T-cell (primary cell): Measurements from ENCODE around the gene SLCO2A1. TPM values are rescaled to one million over a fixed set of nuclear protein-coding genes. Genes with fewer than 3 reads are reported as not detected.

Source experiments
- ATAC-seq, 4 experiments: fragments of 200-7000 bp in 3 of 4; fragments of 150-1000 bp in 1 of 4; cut with Tn5 transposase; replicated peaks in 1 of 4; 1 replicate in 3 of 4; 2 replicates in 1 of 4; pipeline ENCODE4 v1.10.0; 2021; ENCODE audit warnings: moderate library complexity in 3 of 4, mild to moderate bottlenecking in 2 of 4, moderate number of reproducible peaks in 1 of 4
- CTCF ChIA-PET, 2 donors: fragments of 300-600 bp; sonication (Branson Sonifier 250); formaldehyde crosslinking; loops; one replicate each; lab custom pipeline; 2022; ENCODE audit warnings: antibody characterized with exemption in 2 of 2; lab: Charles Lee
- POLR2A ChIA-PET, 2 donors: fragments of 300-600 bp; sonication (Branson Sonifier 250); formaldehyde crosslinking; loops; one replicate each; lab custom pipeline; 2022; ENCODE audit warnings: antibody characterized with exemption in 2 of 2; lab: Charles Lee
- DNase-seq, 35 experiments: peaks; one replicate each; pipeline versions ENCODE4 v3.0.0 to v3.0.0-alpha.2; 2013 to 2023
- H3K27ac ChIP-seq: one replicate; pipeline ENCODE4 v1.5.1; 2013; ENCODE audit warnings: low read length
- H3K27me3 ChIP-seq, 2 experiments: replicated peaks in 1 of 2; 1 replicate in 1 of 2; 2 replicates in 1 of 2; pipeline versions ENCODE4 v1.6.1 to v1.7.0; 2013; ENCODE audit warnings: low read length in 1 of 2, mixed read lengths in 1 of 2; ENCODE audit not compliant: control insufficient read depth in 2 of 2, insufficient read depth in 2 of 2; ENCODE audit errors: extremely low read depth in 1 of 2
- H3K36me3 ChIP-seq, 2 donors: 1 replicate in 1 of 2; 2 replicates in 1 of 2; pipeline versions ENCODE4 v1.6.1 to v1.7.0; 2013; ENCODE audit warnings: low read length in 1 of 2; ENCODE audit not compliant: control insufficient read depth in 2 of 2, insufficient read depth in 1 of 2; ENCODE audit errors: extremely low read depth in 1 of 2
- H3K4me1 ChIP-seq, 2 experiments: 1 replicate in 1 of 2; 2 replicates in 1 of 2; pipeline versions ENCODE4 v1.6.1 to v1.7.0; 2013; ENCODE audit warnings: low read length in 2 of 2, mixed read lengths in 1 of 2; ENCODE audit not compliant: insufficient read depth in 2 of 2, control insufficient read depth in 1 of 2; ENCODE audit errors: extremely low read depth in 1 of 2
- H3K4me3 ChIP-seq, 2 donors: 1 replicate in 1 of 2; 2 replicates in 1 of 2; pipeline versions ENCODE4 v1.5.1 to v1.7.0; 2013; ENCODE audit warnings: mild to moderate bottlenecking in 2 of 2, low read length in 1 of 2, moderate library complexity in 1 of 2; ENCODE audit not compliant: control insufficient read depth in 1 of 2; ENCODE audit errors: extremely low read depth in 1 of 2
- H3K9me3 ChIP-seq: 2 replicates; pipeline ENCODE4 v1.7.0; 2013
- H3K27ac Mint-ChIP-seq, 2 donors: one replicate each; pipeline ENCODE4 v1.8.0; 2020 to 2021; ENCODE audit warnings: mild to moderate bottlenecking in 2 of 2, mixed read lengths in 2 of 2
- H3K27me3 Mint-ChIP-seq, 2 donors: one replicate each; pipeline ENCODE4 v1.8.0; 2021 to 2022; ENCODE audit warnings: mixed read lengths in 2 of 2
- H3K36me3 Mint-ChIP-seq: one replicate; pipeline ENCODE4 v1.8.0; 2021; ENCODE audit warnings: mixed read lengths
- H3K4me1 Mint-ChIP-seq, 3 donors: one replicate each; pipeline ENCODE4 v1.8.0; 2020 to 2022; ENCODE audit warnings: mixed read lengths in 3 of 3, mild to moderate bottlenecking in 1 of 3
- H3K4me3 Mint-ChIP-seq, 3 donors: one replicate each; pipeline ENCODE4 v1.8.0; 2020 to 2022; ENCODE audit warnings: mild to moderate bottlenecking in 3 of 3, mixed read lengths in 3 of 3, moderate library complexity in 3 of 3
- H3K9me3 Mint-ChIP-seq, 3 donors: one replicate each; pipeline ENCODE4 v1.8.0; 2020 to 2022; ENCODE audit warnings: mixed read lengths in 3 of 3
- WGBS: methylation state at CpG from one replicate; pipeline ENCODE4 v1.1.5; 2013; ENCODE audit warnings: missing lambda C conversion rate; ENCODE audit not compliant: insufficient coverage; 5-methylcytosine and 5-hydroxymethylcytosine counted together
- total RNA-seq, 35 experiments: library from RNA in 6 of 35; stranded (reverse) in 6 of 35; fragments of 120-200 nt in 1 of 35; gene quantifications; one replicate each; pipeline versions ENCODE4 v1.2.1 to v1.2.4 and lab custom pipeline; 2013 to 2026

SLCO2A1 gene
- total RNA-seq, 5 donors from 2014 or later (not counting 1 experiment from before 2014, with no cell fraction given), result 0.18 to 0.39 (median 0.25) TPM; not detected in 2

DNA sequence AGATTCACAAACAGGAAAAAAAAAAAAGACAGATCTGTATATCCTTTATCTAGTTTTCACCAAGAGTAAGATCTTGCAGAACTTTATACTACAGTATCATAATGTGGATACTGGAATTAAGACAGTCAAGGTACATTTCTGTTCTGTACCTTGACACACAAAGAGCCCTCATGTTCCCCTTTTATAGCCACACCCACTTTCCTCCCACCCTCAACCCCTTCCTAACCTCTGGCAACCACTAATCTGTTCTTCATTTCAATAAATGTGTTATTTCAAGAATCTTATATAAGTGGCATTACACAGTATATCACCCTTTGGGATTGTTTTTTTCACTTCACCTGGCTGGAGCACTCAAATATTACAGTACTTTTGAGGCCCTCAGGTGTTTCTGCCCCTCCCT, 130.4 kb downstream of the SLCO2A1 start:
- no peak overlapping the region for H3K27ac ChIP-seq
- ATAC-seq (no peak), DNase-seq (no peak)
- H3K27ac Mint-ChIP-seq, result no peak overlapping the region
- ChIA-PET POLR2A (no interaction called here), CTCF (no interaction called here)
- H3K36me3 Mint-ChIP-seq, result no peaks in the 10 kb centered on the region
- no peak overlapping the region for H3K4me3 Mint-ChIP-seq
- H3K36me3 ChIP-seq, result no peaks in the 10 kb centered on the region
- no peaks in the 10 kb centered on the region for H3K4me1 ChIP-seq
- H3K9me3 ChIP-seq, result no peaks in the 10 kb centered on the region
- H3K4me1 Mint-ChIP-seq, result peaks cover 0 to 10% (median 3%) of the 10 kb centered on the region in 3 donors
- no peak overlapping the region for H3K4me3 ChIP-seq
- H3K9me3 Mint-ChIP-seq, result peaks cover 0 to 8% (median 4%) of the 10 kb centered on the region in 3 donors
- H3K27me3 Mint-ChIP-seq, result peaks cover 13 to 25% of the 10 kb centered on the region in 2 donors
- peaks cover 6 to 25% of the 10 kb centered on the region in 2 experiments for H3K27me3 ChIP-seq

DNA sequence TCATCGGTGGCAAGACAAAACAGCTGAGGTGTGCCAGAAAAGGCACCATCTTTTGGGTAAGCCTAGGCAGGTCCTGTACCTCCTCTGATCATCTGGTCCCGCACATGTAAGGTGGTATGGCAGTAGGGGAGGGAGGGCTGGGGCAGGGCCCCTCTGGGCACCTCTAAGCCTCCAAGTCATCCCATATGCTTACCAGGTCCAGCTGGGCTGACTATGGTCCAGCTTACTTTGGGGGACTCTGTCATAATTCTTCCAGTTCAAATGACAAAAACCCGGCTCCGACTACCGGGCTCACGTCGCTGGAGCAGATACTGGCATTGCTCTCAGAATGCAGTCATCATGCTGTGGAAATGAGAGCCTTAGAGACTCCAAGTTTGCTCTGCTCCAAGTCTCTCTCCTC, 132.2 kb downstream of the SLCO2A1 start:
- Mint-ChIP-seq H3K27ac (no peak overlapping the region), H3K9me3 (peaks cover 0 to 1% (median under 1%) of the 10 kb centered on the region in 3 donors), H3K27me3 (peaks cover 26 to 42% of the 10 kb centered on the region in 2 donors), H3K36me3 (no peaks in the 10 kb centered on the region), H3K4me1 (peaks cover 0 to 16% (median 4%) of the 10 kb centered on the region in 3 donors), H3K4me3 (peak overlapping the region in 1 of 3 donors; percentile 62)
- no peak overlapping the region for H3K27ac ChIP-seq
- no peaks in the 10 kb centered on the region for H3K4me1 ChIP-seq
- no peaks in the 10 kb centered on the region for H3K36me3 ChIP-seq
- ChIA-PET CTCF (no interaction called here), POLR2A (no interaction called here)
- ATAC-seq (no peak), DNase-seq (no peak)
- WGBS, result 82% methylated on average over 7 of the region's 7 CpGs
- no peak overlapping the region for H3K4me3 ChIP-seq
- H3K9me3 ChIP-seq, result no peaks in the 10 kb centered on the region
- H3K27me3 ChIP-seq, result peaks cover 8 to 40% of the 10 kb centered on the region in 2 experiments

DNA sequence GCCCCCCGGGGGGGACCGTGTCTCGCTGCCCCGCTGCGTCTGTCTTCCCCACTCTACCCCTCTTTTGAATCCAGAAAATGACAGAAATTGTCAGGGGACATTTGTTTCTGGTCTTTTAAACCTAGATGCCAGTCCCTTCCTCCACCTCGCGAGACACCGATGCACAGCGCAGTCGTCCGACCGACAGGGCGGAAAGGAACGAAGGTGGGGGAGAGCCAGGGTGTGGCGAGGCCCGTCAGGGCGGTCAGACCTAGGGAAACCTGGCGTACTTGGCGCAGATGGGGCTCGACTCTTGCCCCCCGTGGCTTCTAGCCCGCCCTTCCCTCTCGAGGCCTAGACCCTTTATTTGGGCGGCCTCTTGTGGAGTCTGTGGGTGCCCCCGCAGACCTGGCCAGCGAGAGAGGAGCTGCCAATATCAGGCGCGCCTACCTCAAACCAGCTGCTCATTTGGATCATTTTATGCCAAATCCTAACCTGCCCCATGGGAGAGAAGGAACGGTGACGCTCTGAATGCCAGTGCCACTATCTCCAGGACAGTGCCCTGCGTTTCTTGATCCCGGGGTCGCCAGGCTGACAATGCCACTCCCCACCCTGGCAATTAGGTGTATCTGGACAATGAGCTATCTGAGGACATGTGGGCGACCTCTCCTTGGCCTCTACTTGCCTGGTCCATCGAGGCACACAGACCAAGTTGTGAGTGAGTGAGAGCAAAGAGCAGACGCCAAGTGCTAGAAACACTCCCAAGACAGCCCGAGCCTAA, 133.5 kb downstream of the SLCO2A1 start:
- POLR2A ChIA-PET, result no interaction called here

DNA sequence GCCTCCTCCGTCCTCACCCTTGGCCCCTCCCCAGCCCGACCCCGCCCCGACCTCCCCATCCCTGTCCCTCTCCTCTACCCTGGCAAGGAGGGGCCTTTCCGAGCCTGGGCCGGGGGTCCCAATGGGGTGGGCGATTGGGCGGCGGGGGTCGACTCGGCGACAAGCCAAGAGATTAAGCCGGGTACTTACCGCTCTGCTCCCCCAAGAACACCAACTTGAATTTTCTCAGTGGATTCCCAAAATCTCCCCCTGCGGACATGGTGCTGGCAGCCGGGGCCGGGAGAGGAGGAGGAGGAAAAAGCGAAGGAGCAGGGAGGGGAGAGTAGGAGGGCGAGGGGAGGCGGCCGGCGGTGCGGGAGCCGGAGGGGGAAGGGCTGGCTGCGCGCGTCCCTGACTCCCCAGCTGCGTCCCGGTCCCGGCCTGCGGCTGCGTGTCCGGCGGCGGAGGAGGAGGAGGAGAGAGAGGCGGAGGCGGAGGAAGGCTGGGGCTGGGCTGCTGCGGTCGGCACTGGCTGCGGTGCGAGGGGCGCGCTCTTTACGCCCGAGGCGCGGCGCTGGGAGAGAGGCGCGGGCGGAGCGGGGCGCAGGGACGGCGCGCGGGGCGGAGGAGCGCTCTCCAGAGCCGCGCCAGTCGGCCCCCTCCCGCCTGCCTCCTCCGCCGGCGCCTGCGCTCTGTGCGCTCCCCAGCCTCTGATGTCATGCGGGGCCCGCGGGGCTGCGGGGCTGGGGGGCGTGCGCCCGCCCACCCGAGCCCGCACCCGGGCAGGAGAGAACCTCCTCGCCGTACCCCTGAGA, 134.3 kb downstream of the SLCO2A1 start, which contains the start of gene RAB6B:
Gene RAB6B, minus strand, starts transcription at position 675 of the 794 bp plus-strand sequence. Its CDS starts 416 bp downstream, at position 259.
- Histone ChIP-seq H3K36me3 (no peaks in the 10 kb centered on the region), H3K9me3 (no peaks in the 10 kb centered on the region), H3K4me1 (no peaks in the 10 kb centered on the region), H3K27me3 (peaks cover 8 to 46% of the 10 kb centered on the region in 2 experiments), H3K27ac (no peak within 1 kb of the TSS), H3K4me3 (peak within 1 kb of the TSS; percentile 23 to 38)
- Mint-ChIP-seq H3K4me1 (peaks cover 0 to 16% (median 4%) of the 10 kb centered on the region in 3 donors), H3K27me3 (peaks cover 36 to 58% of the 10 kb centered on the region in 2 donors), H3K9me3 (no peaks in the 10 kb centered on the region), H3K4me3 (peak within 1 kb of the TSS; percentile 36 to 62 (median 53)), H3K27ac (no peak within 1 kb of the TSS), H3K36me3 (no peaks in the 10 kb centered on the region)
- peak in 1 of 35 experiments; percentile 10 for DNase-seq
- CTCF ChIA-PET, result no interaction called here
- WGBS, result under 1% methylated on average over 57 of the region's 80 CpGs
- POLR2A ChIA-PET, result no interaction called here
- ATAC-seq, result peak in 2 of 4 experiments; percentile 46 to 61

More for the DNA sequence above, 133.5 kb downstream of the SLCO2A1 start:
- H3K36me3 ChIP-seq, result no peaks in the 10 kb centered on the region
- CTCF ChIA-PET, result no interaction called here
- Mint-ChIP-seq H3K36me3 (no peaks in the 10 kb centered on the region), H3K27me3 (peaks cover 33 to 52% of the 10 kb centered on the region in 2 donors), H3K4me1 (peaks cover 0 to 16% (median 4%) of the 10 kb centered on the region in 3 donors), H3K9me3 (no peaks in the 10 kb centered on the region), H3K4me3 (peak overlapping the region; percentile 36 to 62 (median 53)), H3K27ac (no peak overlapping the region)
- 28% methylated on average over 24 of the region's 37 CpGs for WGBS
- H3K27ac ChIP-seq, result no peak overlapping the region
- ATAC-seq (no peak), DNase-seq (no peak)
- no peaks in the 10 kb centered on the region for H3K4me1 ChIP-seq
- peaks cover 8 to 46% of the 10 kb centered on the region in 2 experiments for H3K27me3 ChIP-seq
- peak overlapping the region; percentile 23 to 35 for H3K4me3 ChIP-seq
- H3K9me3 ChIP-seq, result no peaks in the 10 kb centered on the region

DNA sequence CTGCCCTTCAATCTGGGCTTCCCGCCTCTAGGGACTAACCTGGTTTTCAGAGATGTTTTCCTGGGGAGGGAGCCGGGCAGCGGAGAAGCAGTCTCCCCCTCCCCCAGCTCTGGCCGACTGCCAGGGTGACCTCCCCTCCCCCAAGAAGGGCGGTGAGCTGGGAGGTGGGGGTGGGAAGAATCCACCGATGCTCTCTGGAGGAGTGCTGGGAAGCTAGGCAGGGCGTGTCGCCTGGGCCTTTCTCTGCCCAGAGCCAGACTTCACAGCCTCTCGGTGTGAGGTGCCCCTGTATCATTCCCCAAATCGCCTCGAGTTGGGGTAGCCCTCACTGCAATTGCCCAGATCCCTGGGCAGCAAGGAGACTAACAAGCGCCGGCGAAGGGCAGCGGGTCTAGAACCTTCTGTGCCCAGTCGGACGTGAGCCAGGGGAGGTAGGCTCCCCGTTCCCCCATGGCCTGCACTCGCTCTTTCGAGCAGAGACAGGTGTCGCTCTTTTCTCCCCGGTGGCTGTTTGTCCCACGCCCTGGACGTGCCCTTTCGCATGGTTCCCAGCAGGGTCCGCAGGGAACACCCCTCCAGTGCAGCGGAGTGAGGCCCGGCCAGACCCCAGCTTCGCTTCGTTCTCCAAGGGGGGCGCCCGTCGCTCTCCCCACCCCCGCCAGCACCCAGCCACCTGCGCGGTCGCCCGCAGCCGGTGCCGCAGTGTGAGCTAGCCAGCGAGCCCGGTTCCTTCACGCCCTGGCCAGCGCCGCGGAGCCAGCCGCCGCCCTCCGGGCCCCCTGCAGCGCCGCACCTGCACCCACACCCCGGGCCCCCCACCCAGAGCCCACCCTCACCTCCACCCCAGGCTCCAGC, 135.1 kb downstream of the SLCO2A1 start:
- peaks cover 35 to 58% of the 10 kb centered on the region in 2 donors for H3K27me3 Mint-ChIP-seq
- Histone ChIP-seq H3K4me3 (no peak overlapping the region), H3K36me3 (no peaks in the 10 kb centered on the region), H3K27ac (no peak overlapping the region), H3K27me3 (peaks cover 8 to 46% of the 10 kb centered on the region in 2 experiments), H3K9me3 (no peaks in the 10 kb centered on the region), H3K4me1 (no peaks in the 10 kb centered on the region)
- ATAC-seq (no peak), DNase-seq (no peak)
- ChIA-PET POLR2A (no interaction called here), CTCF (no interaction called here)
- peak overlapping the region in 1 of 3 donors; percentile 62 for H3K4me3 Mint-ChIP-seq
- H3K4me1 Mint-ChIP-seq, result peaks cover 0 to 16% (median 4%) of the 10 kb centered on the region in 3 donors
- no peaks in the 10 kb centered on the region for H3K9me3 Mint-ChIP-seq
- H3K36me3 Mint-ChIP-seq, result no peaks in the 10 kb centered on the region
- WGBS, result 23% methylated on average over 38 of the region's 52 CpGs
- no peak overlapping the region for H3K27ac Mint-ChIP-seq
